ENCODE data around the gene ZNF580. TPM values are rescaled to one million over a fixed set of nuclear protein-coding genes. Genes with fewer than 3 reads are reported as not detected.

The ZNF580 gene
- total RNA-seq, 1 donor from 2014 or later: 35.8 TPM

DNA sequence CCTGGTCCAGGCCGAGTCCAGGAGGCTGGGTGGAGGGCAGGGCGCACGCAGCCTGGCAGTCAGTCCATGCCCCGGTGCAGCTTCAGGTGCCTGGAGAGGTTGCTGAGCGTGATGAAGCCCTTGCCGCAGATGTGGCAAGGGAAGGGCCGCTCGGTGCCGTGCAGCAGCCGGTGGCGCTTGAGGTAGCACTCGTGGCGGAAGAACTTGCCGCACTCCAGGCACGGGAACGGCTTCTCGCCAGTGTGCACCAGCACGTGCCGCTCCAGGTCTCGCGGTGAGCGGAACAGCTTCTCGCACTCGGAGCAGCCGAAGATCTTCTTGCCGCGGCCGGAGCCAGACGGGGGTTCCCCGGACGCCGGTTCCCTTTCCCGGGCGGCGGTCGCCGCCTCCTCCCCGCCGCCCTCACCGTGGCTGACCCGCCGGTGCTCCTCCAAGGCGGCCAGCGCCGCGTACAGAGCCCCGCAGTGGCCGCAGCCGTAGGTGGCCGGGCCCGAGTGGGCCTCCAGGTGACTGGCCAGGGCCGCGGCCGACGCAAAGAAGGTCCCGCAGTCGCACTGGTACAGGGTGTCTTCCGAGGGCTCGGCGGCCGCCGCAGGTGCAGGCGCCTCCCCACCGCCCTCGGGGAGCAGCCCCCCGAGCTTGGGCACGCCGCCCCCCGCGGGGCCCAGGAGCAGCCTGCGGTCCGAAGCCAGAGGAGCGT, 48.3 kb upstream of the ZNF580 start:
- Histone ChIP-seq H3K4me3 (ENCODE audit: insufficient read depth, low read depth, low read length) (no peak overlapping the region), H3K9me3 (ENCODE audit: insufficient read depth, low read depth, low read length) (no peaks in the 10 kb centered on the region), H3K27me3 (ENCODE audit: insufficient read depth, low read length) (no peaks in the 10 kb centered on the region), H3K36me3 (ENCODE audit: insufficient read depth, low read length) (peaks cover 19% of the 10 kb centered on the region), H2AFZ (ENCODE audit: low read depth, low read length) (no peak overlapping the region), H4K20me1 (ENCODE audit: insufficient read depth, low read length) (no peaks in the 10 kb centered on the region), H3K9ac (ENCODE audit: low read length) (no peak overlapping the region), H3K4me1 (ENCODE audit: insufficient read depth, low read length) (no peaks in the 10 kb centered on the region), H3K79me2 (ENCODE audit: insufficient read depth, low read length) (no peaks in the 10 kb centered on the region), H3K27ac (ENCODE audit: low read depth, low read length) (no peak overlapping the region), H3K4me2 (ENCODE audit: low read length) (no peak overlapping the region)
- no peak overlapping the region for H3K4me3 Mint-ChIP-seq (ENCODE audit: unreplicated experiment)
- FAIRE-seq: no peak
- H3K27me3 Mint-ChIP-seq (ENCODE audit: low read depth, unreplicated experiment): no peaks in the 10 kb centered on the region
- H3K9me3 Mint-ChIP-seq (ENCODE audit: unreplicated experiment): peaks cover 3% of the 10 kb centered on the region
- H3K4me1 Mint-ChIP-seq (ENCODE audit: low read depth, unreplicated experiment): no peaks in the 10 kb centered on the region
- TF ChIP-seq EZH2 (IDR thresholded peaks at IDR 0.05; ENCODE audit: insufficient read depth, low read length): no peak
- TF ChIP-seq, protein P1, sequence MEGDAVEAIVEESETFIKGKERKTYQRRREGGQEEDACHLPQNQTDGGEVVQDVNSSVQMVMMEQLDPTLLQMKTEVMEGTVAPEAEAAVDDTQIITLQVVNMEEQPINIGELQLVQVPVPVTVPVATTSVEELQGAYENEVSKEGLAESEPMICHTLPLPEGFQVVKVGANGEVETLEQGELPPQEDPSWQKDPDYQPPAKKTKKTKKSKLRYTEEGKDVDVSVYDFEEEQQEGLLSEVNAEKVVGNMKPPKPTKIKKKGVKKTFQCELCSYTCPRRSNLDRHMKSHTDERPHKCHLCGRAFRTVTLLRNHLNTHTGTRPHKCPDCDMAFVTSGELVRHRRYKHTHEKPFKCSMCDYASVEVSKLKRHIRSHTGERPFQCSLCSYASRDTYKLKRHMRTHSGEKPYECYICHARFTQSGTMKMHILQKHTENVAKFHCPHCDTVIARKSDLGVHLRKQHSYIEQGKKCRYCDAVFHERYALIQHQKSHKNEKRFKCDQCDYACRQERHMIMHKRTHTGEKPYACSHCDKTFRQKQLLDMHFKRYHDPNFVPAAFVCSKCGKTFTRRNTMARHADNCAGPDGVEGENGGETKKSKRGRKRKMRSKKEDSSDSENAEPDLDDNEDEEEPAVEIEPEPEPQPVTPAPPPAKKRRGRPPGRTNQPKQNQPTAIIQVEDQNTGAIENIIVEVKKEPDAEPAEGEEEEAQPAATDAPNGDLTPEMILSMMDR (IDR thresholded peaks at IDR 0.05; ENCODE audit: insufficient read depth, low read depth, low read length): no peak
- H3K36me3 Mint-ChIP-seq (ENCODE audit: low read depth, unreplicated experiment): peaks cover 21% of the 10 kb centered on the region
- H3K27ac Mint-ChIP-seq (ENCODE audit: unreplicated experiment): no peak overlapping the region
- DNase-seq (ENCODE audit: low read depth): no peak

DNA sequence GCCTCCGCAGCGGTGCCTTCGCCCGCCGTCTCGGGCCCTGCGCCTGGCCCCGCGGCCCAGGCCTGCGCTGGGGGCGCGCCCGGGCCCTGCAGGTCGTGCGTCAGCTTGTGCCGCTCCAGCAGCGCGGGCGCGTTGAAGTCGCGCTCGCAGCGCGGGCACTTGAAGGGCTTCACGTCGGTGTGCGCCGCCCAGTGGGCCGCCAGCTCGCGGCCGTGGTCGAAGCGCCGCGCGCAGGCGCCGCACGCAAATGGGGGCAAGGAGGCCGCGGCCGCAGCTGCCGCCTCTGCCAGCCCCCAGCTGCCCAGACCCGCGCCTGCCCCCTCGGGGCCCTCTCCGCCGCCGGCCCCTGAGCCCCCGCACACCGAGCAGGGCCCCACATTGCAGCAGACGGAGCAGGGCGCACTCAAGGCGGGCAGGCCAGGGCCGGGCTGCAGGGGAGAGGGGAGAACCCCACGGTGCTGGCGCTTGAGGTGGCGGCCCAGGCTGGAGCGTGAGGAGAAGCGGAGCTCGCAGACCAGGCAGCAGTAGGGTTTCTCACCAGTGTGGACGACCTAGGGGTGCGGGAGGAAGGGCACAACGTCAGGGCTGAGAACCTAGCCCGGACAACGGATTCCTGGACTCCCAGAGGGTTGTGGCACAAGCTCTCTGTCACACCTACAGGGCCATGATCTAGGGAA, 47.6 kb upstream of the ZNF580 start:
- H3K4me3 ChIP-seq (ENCODE audit: insufficient read depth, low read depth, low read length): no peak overlapping the region
- no peak overlapping the region for H2AFZ ChIP-seq (ENCODE audit: low read depth, low read length)
- no peak for TF ChIP-seq EZH2 (IDR thresholded peaks at IDR 0.05; ENCODE audit: insufficient read depth, low read length)
- TF ChIP-seq, protein P1 (IDR thresholded peaks at IDR 0.05; ENCODE audit: insufficient read depth, low read depth, low read length): no peak
- peaks cover 19% of the 10 kb centered on the region for H3K36me3 ChIP-seq (ENCODE audit: insufficient read depth, low read length)
- Mint-ChIP-seq H3K4me3 (ENCODE audit: unreplicated experiment) (no peak overlapping the region), H3K4me1 (ENCODE audit: low read depth, unreplicated experiment) (no peaks in the 10 kb centered on the region), H3K27ac (ENCODE audit: unreplicated experiment) (no peak overlapping the region), H3K36me3 (ENCODE audit: low read depth, unreplicated experiment) (peaks cover 23% of the 10 kb centered on the region), H3K27me3 (ENCODE audit: low read depth, unreplicated experiment) (no peaks in the 10 kb centered on the region), H3K9me3 (ENCODE audit: unreplicated experiment) (peaks cover 3% of the 10 kb centered on the region)
- no peaks in the 10 kb centered on the region for H3K9me3 ChIP-seq (ENCODE audit: insufficient read depth, low read depth, low read length)
- H3K4me2 ChIP-seq (ENCODE audit: low read length): no peak overlapping the region
- peaks cover 4% of the 10 kb centered on the region for H3K79me2 ChIP-seq (ENCODE audit: insufficient read depth, low read length)
- H3K4me1 ChIP-seq (ENCODE audit: insufficient read depth, low read length): no peaks in the 10 kb centered on the region
- no peak overlapping the region for H3K9ac ChIP-seq (ENCODE audit: low read length)
- FAIRE-seq (no peak), DNase-seq (ENCODE audit: low read depth) (no peak)
- H3K27ac ChIP-seq (ENCODE audit: low read depth, low read length): no peak overlapping the region
- H3K27me3 ChIP-seq (ENCODE audit: insufficient read depth, low read length): no peaks in the 10 kb centered on the region
- no peaks in the 10 kb centered on the region for H4K20me1 ChIP-seq (ENCODE audit: insufficient read depth, low read length)
